Measurements from ENCODE around the gene BAAT.

GRCh38 chr9:101365181-101365580 is 19.6 kb downstream of the BAAT start:
- TF ChIP-seq, protein P1, sequence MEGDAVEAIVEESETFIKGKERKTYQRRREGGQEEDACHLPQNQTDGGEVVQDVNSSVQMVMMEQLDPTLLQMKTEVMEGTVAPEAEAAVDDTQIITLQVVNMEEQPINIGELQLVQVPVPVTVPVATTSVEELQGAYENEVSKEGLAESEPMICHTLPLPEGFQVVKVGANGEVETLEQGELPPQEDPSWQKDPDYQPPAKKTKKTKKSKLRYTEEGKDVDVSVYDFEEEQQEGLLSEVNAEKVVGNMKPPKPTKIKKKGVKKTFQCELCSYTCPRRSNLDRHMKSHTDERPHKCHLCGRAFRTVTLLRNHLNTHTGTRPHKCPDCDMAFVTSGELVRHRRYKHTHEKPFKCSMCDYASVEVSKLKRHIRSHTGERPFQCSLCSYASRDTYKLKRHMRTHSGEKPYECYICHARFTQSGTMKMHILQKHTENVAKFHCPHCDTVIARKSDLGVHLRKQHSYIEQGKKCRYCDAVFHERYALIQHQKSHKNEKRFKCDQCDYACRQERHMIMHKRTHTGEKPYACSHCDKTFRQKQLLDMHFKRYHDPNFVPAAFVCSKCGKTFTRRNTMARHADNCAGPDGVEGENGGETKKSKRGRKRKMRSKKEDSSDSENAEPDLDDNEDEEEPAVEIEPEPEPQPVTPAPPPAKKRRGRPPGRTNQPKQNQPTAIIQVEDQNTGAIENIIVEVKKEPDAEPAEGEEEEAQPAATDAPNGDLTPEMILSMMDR (IDR thresholded peaks at IDR 0.05; ENCODE audit: insufficient read depth, low read depth, low read length) = no peak
- no peak for TF ChIP-seq EZH2 (IDR thresholded peaks at IDR 0.05; ENCODE audit: insufficient read depth, low read length)

Data from astrocyte (in vitro differentiated cells and primary cell).